ENCODE results near the gene IRF6.

DNA sequence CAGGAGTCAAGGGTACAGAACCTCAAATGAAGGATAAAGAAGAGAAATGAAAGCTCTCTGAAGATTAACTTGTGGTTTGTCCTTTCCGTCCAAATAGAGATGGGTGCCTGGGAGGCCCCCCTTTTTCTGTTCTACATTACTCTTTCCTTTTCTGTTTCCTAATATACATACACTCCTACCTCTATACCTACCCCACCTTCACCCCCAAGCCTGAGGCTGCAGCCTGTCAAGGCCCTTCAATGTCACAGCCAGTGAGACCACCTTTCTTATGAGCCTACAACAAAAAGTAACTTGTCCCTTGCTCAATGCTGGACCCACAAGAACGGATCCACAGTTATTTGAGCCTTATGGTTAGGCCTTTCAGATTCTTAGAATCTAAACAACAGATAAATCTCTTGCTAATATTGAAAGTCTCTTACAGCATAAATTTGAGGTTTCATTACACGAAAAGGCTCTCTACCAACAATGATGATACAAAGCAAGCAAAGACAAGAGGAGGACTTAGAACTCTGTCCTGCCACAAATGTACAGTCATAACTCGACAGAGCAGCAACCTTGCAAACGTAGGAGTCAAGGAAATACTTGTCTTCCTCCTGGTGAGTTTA lies 54.2 kb downstream of the IRF6 start:
- TF ChIP-seq, protein P1, sequence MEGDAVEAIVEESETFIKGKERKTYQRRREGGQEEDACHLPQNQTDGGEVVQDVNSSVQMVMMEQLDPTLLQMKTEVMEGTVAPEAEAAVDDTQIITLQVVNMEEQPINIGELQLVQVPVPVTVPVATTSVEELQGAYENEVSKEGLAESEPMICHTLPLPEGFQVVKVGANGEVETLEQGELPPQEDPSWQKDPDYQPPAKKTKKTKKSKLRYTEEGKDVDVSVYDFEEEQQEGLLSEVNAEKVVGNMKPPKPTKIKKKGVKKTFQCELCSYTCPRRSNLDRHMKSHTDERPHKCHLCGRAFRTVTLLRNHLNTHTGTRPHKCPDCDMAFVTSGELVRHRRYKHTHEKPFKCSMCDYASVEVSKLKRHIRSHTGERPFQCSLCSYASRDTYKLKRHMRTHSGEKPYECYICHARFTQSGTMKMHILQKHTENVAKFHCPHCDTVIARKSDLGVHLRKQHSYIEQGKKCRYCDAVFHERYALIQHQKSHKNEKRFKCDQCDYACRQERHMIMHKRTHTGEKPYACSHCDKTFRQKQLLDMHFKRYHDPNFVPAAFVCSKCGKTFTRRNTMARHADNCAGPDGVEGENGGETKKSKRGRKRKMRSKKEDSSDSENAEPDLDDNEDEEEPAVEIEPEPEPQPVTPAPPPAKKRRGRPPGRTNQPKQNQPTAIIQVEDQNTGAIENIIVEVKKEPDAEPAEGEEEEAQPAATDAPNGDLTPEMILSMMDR (IDR thresholded peaks at IDR 0.05; ENCODE audit: poor library complexity, severe bottlenecking), result no peak
- TF ChIP-seq EZH2 (IDR thresholded peaks at IDR 0.05; ENCODE audit: borderline replicate concordance, insufficient read depth, low read length, poor library complexity, severe bottlenecking) (no peak), EP300 (conservative IDR thresholded peaks at IDR 0.05; ENCODE audit: poor library complexity, severe bottlenecking) (no peak), RAD21 (conservative IDR thresholded peaks at IDR 0.05) (no peak)
